SK-N-SH (cell line): ENCODE data around the gene PHYKPL. TPM values are rescaled to one million over a fixed set of nuclear protein-coding genes. Genes with fewer than 3 reads are reported as not detected.

ENCODE experiments used
- CTCF ChIA-PET: fragments of 300-600, 350-600 bp; formaldehyde crosslinking; extraction: SDS; loops from one replicate; lab custom pipeline; 2021; lab: Yijun Ruan, JAX
- POLR2A ChIA-PET: fragments of 350-600 bp; sonication (Branson Sonifier 250); formaldehyde crosslinking; extraction: SDS; loops from one replicate; lab custom pipeline; 2020; ENCODE audit warnings: antibody characterized with exemption, inconsistent platforms; lab: Yijun Ruan, JAX
- DNase-seq: peaks from one replicate; pipeline ENCODE4 v3.0.0; 2012
- H2AFZ ChIP-seq: fragments of 200-600 bp; sonication (generic); 2 replicates; pipeline ENCODE4 v1.8.1; 2016; ENCODE audit warnings: antibody characterized with exemption, mild to moderate bottlenecking, low read depth
- H3F3A ChIP-seq: fragments of 200-600 bp; sonication (generic); replicated peaks from 2 replicates; pipeline ENCODE3; 2016; ENCODE audit warnings: antibody characterized with exemption, mild to moderate bottlenecking; ENCODE audit not compliant: insufficient read depth
- H3K27ac ChIP-seq, 2 experiments: fragments of 200-500 bp in 1 of 2; fragments of 200-600 bp in 1 of 2; sonication (Bioruptor generic) in 1 of 2; sonication (generic), shearing (Covaris generic) in 1 of 2; 2 replicates each; pipeline versions ENCODE4 v1.5.1 to v1.6.1; 2014 to 2016; ENCODE audit warnings: low read depth in 2 of 2, inconsistent platforms in 1 of 2, low read length in 1 of 2, mild to moderate bottlenecking in 1 of 2, mixed read lengths in 1 of 2
- H3K27me3 ChIP-seq: fragments of 200-600 bp; sonication (generic), shearing (Covaris generic); 2 replicates; pipeline ENCODE4 v1.6.1; 2016; ENCODE audit warnings: mixed run types; ENCODE audit not compliant: insufficient read depth
- H3K36me3 ChIP-seq, 2 experiments: fragments of 200-500 bp in 1 of 2; fragments of 200-600 bp in 1 of 2; sonication (Bioruptor generic) in 1 of 2; sonication (generic) in 1 of 2; replicated peaks in 1 of 2; 2 replicates each; pipeline versions ENCODE3 to v1.5.1; 2014 to 2016; ENCODE audit warnings: low read length in 1 of 2, mild to moderate bottlenecking in 1 of 2; ENCODE audit not compliant: insufficient read depth in 2 of 2, control insufficient read depth in 1 of 2
- H3K4me1 ChIP-seq, 2 experiments: fragments of 200-500 bp in 1 of 2; fragments of 200-600 bp in 1 of 2; sonication (Bioruptor generic) in 1 of 2; sonication (generic), shearing (Covaris generic) in 1 of 2; 2 replicates each; pipeline versions ENCODE4 v1.5.1 to v1.6.1; 2014 to 2016; ENCODE audit warnings: low read depth in 1 of 2, low read length in 1 of 2, mixed run types in 1 of 2; ENCODE audit not compliant: insufficient read depth in 2 of 2, control insufficient read depth in 1 of 2
- H3K4me2 ChIP-seq: fragments of 200-600 bp; sonication (generic), shearing (Covaris generic); 2 replicates; pipeline ENCODE4 v1.6.1; 2017; ENCODE audit warnings: mixed run types
- H3K4me3 ChIP-seq, 2 experiments: fragments of 200-500 bp in 1 of 2; fragments of 200-600 bp in 1 of 2; sonication (Bioruptor generic) in 1 of 2; sonication (generic), shearing (Covaris generic) in 1 of 2; 2 replicates each; pipeline versions ENCODE4 v1.5.1 to v1.8.1; 2014 to 2016; ENCODE audit warnings: low read depth in 2 of 2, inconsistent platforms in 1 of 2, low read length in 1 of 2, mild to moderate bottlenecking in 1 of 2, mixed read lengths in 1 of 2, moderate library complexity in 1 of 2
- H3K79me2 ChIP-seq: fragments of 200-600 bp; sonication (generic); 2 replicates; pipeline ENCODE4 v1.8.1; 2017; ENCODE audit warnings: mild to moderate bottlenecking; ENCODE audit not compliant: insufficient read depth
- H3K9ac ChIP-seq: fragments of 200-600 bp; sonication (generic); 2 replicates; pipeline ENCODE4 v1.6.1; 2017; ENCODE audit warnings: mixed run types
- H3K9me2 ChIP-seq: fragments of 200-600 bp; sonication (generic); 2 replicates; pipeline ENCODE4 v1.6.1; 2017; ENCODE audit warnings: mixed run types
- H3K9me3 ChIP-seq: fragments of 200-600 bp; sonication (generic); 2 replicates; pipeline ENCODE4 v1.6.1; 2017; ENCODE audit warnings: mixed run types, mild to moderate bottlenecking, moderate library complexity
- H4K20me1 ChIP-seq: fragments of 200-600 bp; sonication (generic); 2 replicates; pipeline ENCODE4 v1.6.1; 2017; ENCODE audit warnings: mild to moderate bottlenecking, mixed run types; ENCODE audit not compliant: insufficient read depth
- CHD2 ChIP-seq: fragments of 150-350 bp; IDR thresholded peaks from 2 replicates; pipeline ENCODE4 v1.6.1; 2018; ENCODE audit warnings: low read length; ENCODE audit not compliant: partially characterized antibody
- ELF1 ChIP-seq: IDR thresholded peaks from 2 replicates; pipeline ENCODE4 v1.4.0; 2012
- EP300 ChIP-seq, 2 experiments: IDR thresholded peaks; 2 replicates each; pipeline versions ENCODE4 v1.4.0 to v1.6.1; 2012; ENCODE audit warnings: borderline replicate concordance in 1 of 2, low read depth in 1 of 2, low read length in 1 of 2
- EZH2phosphoT487 ChIP-seq: fragments of 200-600 bp; sonication (generic); IDR thresholded peaks from 2 replicates; pipeline ENCODE4 v1.6.1; 2017; ENCODE audit warnings: low read depth, mixed run types, mild to moderate bottlenecking, antibody characterized with exemption, moderate library complexity, borderline replicate concordance
- FOSL2 ChIP-seq: IDR thresholded peaks from 2 replicates; pipeline ENCODE4 v1.4.0; 2012; ENCODE audit warnings: low read depth, mild to moderate bottlenecking, moderate library complexity, borderline replicate concordance
- FOXJ3 ChIP-seq: sonication (generic); formaldehyde crosslinking; IDR thresholded peaks from 2 replicates; pipeline ENCODE4 v1.5.1; 2020; ENCODE audit warnings: mild to moderate bottlenecking, missing genetic modification reagents
- FOXM1 ChIP-seq: IDR thresholded peaks from 2 replicates; pipeline ENCODE4 v1.4.0; 2012; ENCODE audit warnings: low read depth, mild to moderate bottlenecking
- GATA2 ChIP-seq: sonication (generic); formaldehyde crosslinking; IDR thresholded peaks from 2 replicates; pipeline ENCODE4 v1.5.0; 2020; ENCODE audit warnings: mild to moderate bottlenecking, missing genetic modification reagents
- JUND ChIP-seq: IDR thresholded peaks from 2 replicates; pipeline ENCODE4 v1.4.0; 2012
- MEF2A ChIP-seq: IDR thresholded peaks from 2 replicates; pipeline ENCODE4 v1.4.0; 2012; ENCODE audit warnings: low read depth, borderline replicate concordance
- RAD21 ChIP-seq: IDR thresholded peaks from 2 replicates; pipeline ENCODE4 v1.6.1; 2012; ENCODE audit warnings: mild to moderate bottlenecking, low read length
- RCOR1 ChIP-seq: fragments of 150-350 bp; IDR thresholded peaks from 2 replicates; pipeline ENCODE4 v1.6.1; 2017; ENCODE audit warnings: antibody characterized with exemption, low read length
- SMC3 ChIP-seq: IDR thresholded peaks from 2 replicates; pipeline ENCODE4 v1.6.1; 2012; ENCODE audit warnings: low read depth, low read length, improper control_type of control experiment
- TCF12 ChIP-seq: IDR thresholded peaks from 2 replicates; pipeline ENCODE4 v1.4.0; 2012
- YY1 ChIP-seq: IDR thresholded peaks from 2 replicates; pipeline ENCODE4 v1.4.0; 2012; ENCODE audit warnings: low read depth, mild to moderate bottlenecking
- WGBS: methylation state at CpG from one replicate; pipeline ENCODE4 v1.1.6; 2017; ENCODE audit warnings: low lambda C conversion rate; 5-methylcytosine and 5-hydroxymethylcytosine counted together
- polyA plus RNA-seq, 3 experiments: library from polyadenylated mRNA; depleted of rRNA; stranded (reverse); fragments of >200 nt; gene quantifications; 2 replicates each; pipeline ENCODE4 v1.2.3, GENCODE V29; 2012
- TF ChIP-seq, protein P1 (sequence below): fragments of 150-350 bp; IDR thresholded peaks from 2 replicates; pipeline ENCODE4 v1.6.1; 2016; ENCODE audit warnings: mild to moderate bottlenecking, low read depth, low read length
- TF ChIP-seq, protein P2 (sequence below): IDR thresholded peaks from 2 replicates; pipeline ENCODE4 v1.4.0; 2012; ENCODE audit warnings: low read depth
- TF ChIP-seq, protein P3 (sequence below): IDR thresholded peaks from 2 replicates; pipeline ENCODE4 v1.4.0; 2012; ENCODE audit warnings: low read depth, borderline replicate concordance
- TF ChIP-seq, protein P4 (sequence below): fragments of 200-600 bp; sonication (generic); IDR thresholded peaks from 2 replicates; pipeline ENCODE4 v1.6.1; 2017; ENCODE audit warnings: antibody characterized with exemption, mild to moderate bottlenecking, moderate library complexity
- TF ChIP-seq, protein P5 (sequence below): IDR thresholded peaks from 2 replicates; pipeline ENCODE4; 2012

Gene PHYKPL
- polyA plus RNA-seq, 1 of the 3 experiments (the other 2 are of a cell fraction), result 46.8 TPM

DNA sequence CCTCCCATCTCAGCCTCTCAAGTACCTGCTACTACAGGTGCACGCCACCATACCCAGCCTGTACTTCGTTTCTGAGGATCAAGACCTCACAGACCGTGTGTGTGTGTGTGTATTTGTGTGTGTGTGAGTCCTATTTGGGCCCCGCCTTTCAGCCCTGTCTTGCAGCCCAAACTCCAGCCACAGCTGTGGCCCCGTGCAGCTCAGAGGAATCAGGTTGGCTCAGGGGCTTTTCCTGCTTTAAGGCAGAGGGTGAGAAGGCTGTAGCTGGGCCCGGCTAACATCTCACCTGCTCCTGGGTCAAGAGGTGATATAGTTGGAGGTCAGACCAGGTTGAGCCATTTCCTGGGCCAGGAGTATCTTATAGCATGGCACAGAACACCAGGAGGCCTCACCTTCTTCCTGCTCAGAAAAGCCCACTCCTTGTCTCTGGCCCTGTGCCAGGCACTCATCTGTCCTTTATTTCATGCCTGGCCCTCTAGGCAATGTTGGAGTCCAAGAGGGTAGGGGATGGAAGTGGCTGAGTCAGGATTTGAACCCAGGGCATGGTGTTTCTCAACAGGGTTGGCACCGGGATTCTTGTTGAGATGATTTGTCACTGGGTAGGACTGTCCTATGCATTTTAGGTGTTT is 1.6 kb upstream of the PHYKPL start:
- Histone ChIP-seq H3K79me2 (peaks cover 26% of the 10 kb centered on the region), H3K27me3 (no peaks in the 10 kb centered on the region), H4K20me1 (no peaks in the 10 kb centered on the region), H3F3A (peaks cover 11% of the 10 kb centered on the region), H3K9me2 (no peaks in the 10 kb centered on the region), H3K4me1 (peaks cover 11 to 52% of the 10 kb centered on the region in 2 experiments; a peak in 2 of 4 replicates), H3K9me3 (no peaks in the 10 kb centered on the region), H3K4me2 (no peak overlapping the region), H2AFZ (no peak overlapping the region), H3K36me3 (peaks cover 7 to 8% of the 10 kb centered on the region in 2 experiments), H3K4me3 (no peak overlapping the region), H3K9ac (no peak overlapping the region), H3K27ac (no peak overlapping the region; a peak in 1 of 4 replicates)
- ChIA-PET CTCF (interaction anchor here (0.5 to 12.2 kb wide), 42 partner anchors 9 to 1030 kb away, joined by 3 to 147 read pairs (median 4); partner anchors contain the start of genes COL23A1 and HNRNPAB), POLR2A (no interaction called here)
- WGBS, result 71% methylated on average over 6 of the region's 7 CpGs
- DNase-seq, result no peak
- TF ChIP-seq EZH2phosphoT487, result no peak
- TF ChIP-seq RAD21, result no peak
- TF ChIP-seq, protein P1, sequence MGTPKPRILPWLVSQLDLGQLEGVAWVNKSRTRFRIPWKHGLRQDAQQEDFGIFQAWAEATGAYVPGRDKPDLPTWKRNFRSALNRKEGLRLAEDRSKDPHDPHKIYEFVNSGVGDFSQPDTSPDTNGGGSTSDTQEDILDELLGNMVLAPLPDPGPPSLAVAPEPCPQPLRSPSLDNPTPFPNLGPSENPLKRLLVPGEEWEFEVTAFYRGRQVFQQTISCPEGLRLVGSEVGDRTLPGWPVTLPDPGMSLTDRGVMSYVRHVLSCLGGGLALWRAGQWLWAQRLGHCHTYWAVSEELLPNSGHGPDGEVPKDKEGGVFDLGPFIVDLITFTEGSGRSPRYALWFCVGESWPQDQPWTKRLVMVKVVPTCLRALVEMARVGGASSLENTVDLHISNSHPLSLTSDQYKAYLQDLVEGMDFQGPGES, result no peak
- no peak for TF ChIP-seq ELF1
- no peak for TF ChIP-seq CHD2
- TF ChIP-seq GATA2 (CRISPR knock-in tag), result no peak
- no peak for TF ChIP-seq FOSL2
- TF ChIP-seq, protein P2, sequence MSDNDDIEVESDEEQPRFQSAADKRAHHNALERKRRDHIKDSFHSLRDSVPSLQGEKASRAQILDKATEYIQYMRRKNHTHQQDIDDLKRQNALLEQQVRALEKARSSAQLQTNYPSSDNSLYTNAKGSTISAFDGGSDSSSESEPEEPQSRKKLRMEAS, result no peak

DNA sequence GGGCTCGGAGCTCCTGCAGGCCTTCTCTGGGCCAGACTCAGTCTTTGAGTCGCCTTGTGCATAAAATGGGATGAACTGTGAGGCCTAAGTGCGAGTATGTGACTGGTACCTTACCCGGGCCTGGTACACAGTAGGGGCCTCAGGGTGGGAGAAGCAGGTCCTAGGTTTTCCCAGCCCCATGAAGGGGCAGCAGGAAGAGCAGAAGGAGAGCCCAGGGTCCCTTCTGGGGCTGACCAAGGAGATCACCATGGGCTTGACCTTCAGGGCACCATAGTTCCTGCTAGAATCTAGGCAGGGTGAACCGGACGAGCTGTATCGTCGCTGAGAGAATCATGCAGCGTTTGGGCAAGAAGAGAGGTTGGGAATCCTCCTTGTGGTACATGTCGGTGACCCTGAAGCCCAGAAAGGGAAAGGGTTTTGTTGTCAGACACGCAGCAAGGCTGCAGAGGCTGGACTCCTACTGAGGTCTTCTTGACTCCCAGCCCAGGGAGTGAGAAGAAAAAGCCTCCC is 373 bp upstream of the PHYKPL start:
- Histone ChIP-seq H2AFZ (peak overlapping the region; percentile 93), H3K4me2 (peak overlapping the region; percentile 98), H3K9ac (peak overlapping the region; percentile 83), H3K9me2 (no peaks in the 10 kb centered on the region), H4K20me1 (no peaks in the 10 kb centered on the region), H3K4me1 (peaks cover 11 to 39% of the 10 kb centered on the region in 2 experiments; a peak in 2 of 4 replicates), H3K79me2 (peaks cover 28% of the 10 kb centered on the region), H3K4me3 (peak overlapping the region; percentile 87), H3K27me3 (no peaks in the 10 kb centered on the region), H3F3A (peaks cover 11% of the 10 kb centered on the region), H3K9me3 (no peaks in the 10 kb centered on the region), H3K36me3 (peaks cover 7 to 17% of the 10 kb centered on the region in 2 experiments), H3K27ac (peak overlapping the region; percentile 56 to 86)
- no peak for DNase-seq
- POLR2A ChIA-PET, result interaction anchor here (1.1 to 2.0 kb wide), 4 partner anchors 29 to 1391 kb away, joined by 3 to 9 read pairs (median 5); partner anchors contain the start of genes CLK4, COL23A1, HNRNPAB and HNRNPH1
- CTCF ChIA-PET, result interaction anchor here (1.0 to 12.2 kb wide), 4 partner anchors 17 to 359 kb away, joined by 3 to 147 read pairs (median 4); partner anchors contain the start of gene COL23A1
- 75% methylated on average over 6 of the region's 11 CpGs for whole genome bisulfite sequencing
- TF ChIP-seq ELF1, result no peak
- TF ChIP-seq, protein P3, sequence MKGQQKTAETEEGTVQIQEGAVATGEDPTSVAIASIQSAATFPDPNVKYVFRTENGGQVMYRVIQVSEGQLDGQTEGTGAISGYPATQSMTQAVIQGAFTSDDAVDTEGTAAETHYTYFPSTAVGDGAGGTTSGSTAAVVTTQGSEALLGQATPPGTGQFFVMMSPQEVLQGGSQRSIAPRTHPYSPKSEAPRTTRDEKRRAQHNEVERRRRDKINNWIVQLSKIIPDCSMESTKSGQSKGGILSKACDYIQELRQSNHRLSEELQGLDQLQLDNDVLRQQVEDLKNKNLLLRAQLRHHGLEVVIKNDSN, result no peak
- TF ChIP-seq FOXM1, result no peak
- TF ChIP-seq CHD2, result no peak
- TF ChIP-seq FOSL2, result no peak
- no peak for TF ChIP-seq MEF2A
- TF ChIP-seq, protein P4, sequence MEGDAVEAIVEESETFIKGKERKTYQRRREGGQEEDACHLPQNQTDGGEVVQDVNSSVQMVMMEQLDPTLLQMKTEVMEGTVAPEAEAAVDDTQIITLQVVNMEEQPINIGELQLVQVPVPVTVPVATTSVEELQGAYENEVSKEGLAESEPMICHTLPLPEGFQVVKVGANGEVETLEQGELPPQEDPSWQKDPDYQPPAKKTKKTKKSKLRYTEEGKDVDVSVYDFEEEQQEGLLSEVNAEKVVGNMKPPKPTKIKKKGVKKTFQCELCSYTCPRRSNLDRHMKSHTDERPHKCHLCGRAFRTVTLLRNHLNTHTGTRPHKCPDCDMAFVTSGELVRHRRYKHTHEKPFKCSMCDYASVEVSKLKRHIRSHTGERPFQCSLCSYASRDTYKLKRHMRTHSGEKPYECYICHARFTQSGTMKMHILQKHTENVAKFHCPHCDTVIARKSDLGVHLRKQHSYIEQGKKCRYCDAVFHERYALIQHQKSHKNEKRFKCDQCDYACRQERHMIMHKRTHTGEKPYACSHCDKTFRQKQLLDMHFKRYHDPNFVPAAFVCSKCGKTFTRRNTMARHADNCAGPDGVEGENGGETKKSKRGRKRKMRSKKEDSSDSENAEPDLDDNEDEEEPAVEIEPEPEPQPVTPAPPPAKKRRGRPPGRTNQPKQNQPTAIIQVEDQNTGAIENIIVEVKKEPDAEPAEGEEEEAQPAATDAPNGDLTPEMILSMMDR, result no peak
- TF ChIP-seq JUND, result no peak
- TF ChIP-seq GATA2 (CRISPR knock-in tag), result no peak
- TF ChIP-seq FOXJ3, result no peak
- no peak for TF ChIP-seq RCOR1
- TF ChIP-seq EP300 (IDR thresholded peaks at IDR 0.05; ENCODE audit: borderline replicate concordance in 1 of 2, low read depth in 1 of 2, low read length in 1 of 2), result no peak
- TF ChIP-seq, protein P5, sequence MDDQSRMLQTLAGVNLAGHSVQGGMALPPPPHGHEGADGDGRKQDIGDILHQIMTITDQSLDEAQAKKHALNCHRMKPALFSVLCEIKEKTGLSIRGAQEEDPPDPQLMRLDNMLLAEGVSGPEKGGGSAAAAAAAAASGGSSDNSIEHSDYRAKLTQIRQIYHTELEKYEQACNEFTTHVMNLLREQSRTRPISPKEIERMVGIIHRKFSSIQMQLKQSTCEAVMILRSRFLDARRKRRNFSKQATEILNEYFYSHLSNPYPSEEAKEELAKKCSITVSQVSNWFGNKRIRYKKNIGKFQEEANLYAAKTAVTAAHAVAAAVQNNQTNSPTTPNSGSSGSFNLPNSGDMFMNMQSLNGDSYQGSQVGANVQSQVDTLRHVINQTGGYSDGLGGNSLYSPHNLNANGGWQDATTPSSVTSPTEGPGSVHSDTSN, result no peak
- TF ChIP-seq, protein P1, result no peak
- TF ChIP-seq YY1, result no peak
- no peak for TF ChIP-seq SMC3
- no peak for TF ChIP-seq EZH2phosphoT487
- TF ChIP-seq TCF12, result no peak
